ENCODE data around the gene SKP2. TPM values are rescaled to one million over a fixed set of nuclear protein-coding genes. Genes with fewer than 3 reads are reported as not detected.
"Not testable (repeated sequence)": the region's sequence is repeated elsewhere in the genome, so short reads cannot be mapped to it uniquely, and the experiment has no call there.

The SKP2 gene
- total RNA-seq, result 21.1 TPM
- 10 to 100 TPM; 13.9 to 22.8 (median 21.0) TPM for polyA plus RNA-seq

DNA sequence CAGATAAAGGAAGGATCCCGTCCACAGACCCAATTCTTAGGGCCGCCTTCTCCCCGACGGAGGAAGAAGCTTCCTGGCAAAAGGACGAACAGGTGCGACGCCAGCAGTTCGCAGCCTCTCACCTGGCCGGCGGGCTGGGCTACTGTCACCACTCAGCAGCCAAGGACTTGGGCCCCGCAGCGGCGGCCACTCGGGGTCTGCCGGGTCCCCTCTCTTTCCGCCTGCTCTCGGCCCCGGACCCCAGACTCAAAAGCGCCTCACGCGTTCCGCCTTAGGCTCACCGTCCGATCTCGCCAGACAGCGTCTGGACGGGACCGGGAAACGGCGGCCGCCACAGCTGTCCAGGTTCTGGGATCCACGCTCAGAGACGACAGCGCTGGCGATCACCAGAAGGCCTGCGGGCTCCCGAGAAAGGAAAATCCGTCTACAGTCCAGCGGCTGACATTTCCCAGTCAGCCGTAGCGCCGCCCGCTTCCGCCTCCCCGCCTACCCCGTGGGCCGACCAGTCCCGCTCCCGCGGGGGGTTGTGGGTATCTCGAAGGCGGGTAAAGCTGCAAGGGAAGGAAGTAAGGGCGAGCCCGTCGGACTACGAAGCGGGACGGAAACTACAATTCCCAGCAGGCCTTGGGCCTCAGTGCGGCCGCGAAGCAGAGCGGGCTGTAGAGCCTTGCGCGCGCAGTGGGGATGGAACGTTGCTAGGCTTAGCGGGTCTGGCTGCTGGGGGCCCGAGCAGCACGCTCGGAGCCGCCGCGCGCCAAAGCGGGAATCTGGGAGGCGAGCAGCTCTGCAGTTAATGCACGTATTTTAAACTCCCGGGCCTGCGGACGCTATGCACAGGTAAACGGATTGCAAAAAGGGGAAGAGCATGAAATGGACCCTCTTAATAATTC is at the start of gene SKP2, which contains the start of gene LMBRD2:
Gene SKP2 (plus strand): TSS at position 678 of the 890 bp plus-strand sequence. CDS start 152 bp downstream, at position 830.
Gene LMBRD2 (minus strand): TSS at position 454 of the 890 bp plus-strand sequence. CDS start 8,538 bp downstream, outside the sequence.
- Histone ChIP-seq H3K27ac (ENCODE audit: insufficient read depth, low read length, poor library complexity, severe bottlenecking) (peak within 1 kb of the TSS; percentile 77), H3K4me1 (ENCODE audit: control insufficient read depth, insufficient read depth, low read length, poor library complexity, severe bottlenecking) (peaks cover 46% of the 10 kb centered on the region), H3K9me3 (ENCODE audit: control insufficient read depth in 2 of 2, low read length in 2 of 2) (no peaks in the 10 kb centered on the region), H3K4me3 (ENCODE audit: low read depth, low read length) (peak within 1 kb of the TSS; percentile 98), H3K36me3 (ENCODE audit: control insufficient read depth, insufficient read depth, low read length) (peaks cover 14% of the 10 kb centered on the region), H3K27me3 (ENCODE audit: control insufficient read depth, insufficient read depth, low read length) (no peaks in the 10 kb centered on the region)
- H3K4me1 Mint-ChIP-seq, result peaks cover 43 to 84% (median 68%) of the 10 kb centered on the region in 4 donors
- H3K36me3 Mint-ChIP-seq, result peaks cover 27% of the 10 kb centered on the region
- H3K27me3 Mint-ChIP-seq, result no peaks in the 10 kb centered on the region
- DNase-seq (peak; percentile 96 to 98 (median 98)), ATAC-seq (ENCODE audit: low read depth in 2 of 2) (peak; percentile 99 to 100)
- no peaks in the 10 kb centered on the region for H3K9me3 Mint-ChIP-seq
- peak within 1 kb of the TSS; percentile 92 to 96 (median 93) for H3K27ac Mint-ChIP-seq
- H3K4me3 Mint-ChIP-seq, result peak within 1 kb of the TSS; percentile 95 to 98 (median 97)

DNA sequence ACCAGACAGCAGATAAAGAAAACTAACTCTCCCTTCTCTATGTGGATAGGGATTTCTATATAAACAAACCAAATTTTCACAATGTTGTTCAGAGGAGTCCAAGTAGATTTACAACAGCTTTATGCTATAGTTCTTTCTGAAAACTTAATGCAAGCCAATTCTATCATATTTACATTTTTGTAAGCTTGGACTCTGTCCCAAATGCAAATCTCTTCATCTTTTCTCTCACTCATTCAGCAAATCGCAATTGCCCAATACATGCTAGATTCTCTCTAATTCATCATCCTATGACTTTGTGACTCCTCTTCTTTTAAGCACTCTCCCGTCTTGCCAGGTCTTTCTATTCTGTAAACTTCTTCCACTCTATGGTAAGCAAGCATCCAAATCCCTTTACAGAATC is 46.1 kb upstream of the SKP2 start:
- no peak overlapping the region for H3K4me3 Mint-ChIP-seq
- Histone ChIP-seq H3K36me3 (ENCODE audit: control insufficient read depth, insufficient read depth, low read length) (peaks cover 67% of the 10 kb centered on the region), H3K4me3 (ENCODE audit: low read depth, low read length) (no peak overlapping the region), H3K27me3 (ENCODE audit: control insufficient read depth, insufficient read depth, low read length) (no peaks in the 10 kb centered on the region), H3K4me1 (ENCODE audit: control insufficient read depth, insufficient read depth, low read length, poor library complexity, severe bottlenecking) (no peaks in the 10 kb centered on the region), H3K27ac (ENCODE audit: insufficient read depth, low read length, poor library complexity, severe bottlenecking) (no peak overlapping the region), H3K9me3 (ENCODE audit: control insufficient read depth in 2 of 2, low read length in 2 of 2) (no peaks in the 10 kb centered on the region)
- ATAC-seq (ENCODE audit: low read depth in 2 of 2) (no peak), DNase-seq (no peak)
- peaks cover 47% of the 10 kb centered on the region for H3K36me3 Mint-ChIP-seq
- no peaks in the 10 kb centered on the region for H3K9me3 Mint-ChIP-seq
- H3K27ac Mint-ChIP-seq, result no peak overlapping the region
- no peaks in the 10 kb centered on the region for H3K27me3 Mint-ChIP-seq
- H3K4me1 Mint-ChIP-seq, result peaks cover 0 to 8% (median 0%) of the 10 kb centered on the region in 4 donors

DNA sequence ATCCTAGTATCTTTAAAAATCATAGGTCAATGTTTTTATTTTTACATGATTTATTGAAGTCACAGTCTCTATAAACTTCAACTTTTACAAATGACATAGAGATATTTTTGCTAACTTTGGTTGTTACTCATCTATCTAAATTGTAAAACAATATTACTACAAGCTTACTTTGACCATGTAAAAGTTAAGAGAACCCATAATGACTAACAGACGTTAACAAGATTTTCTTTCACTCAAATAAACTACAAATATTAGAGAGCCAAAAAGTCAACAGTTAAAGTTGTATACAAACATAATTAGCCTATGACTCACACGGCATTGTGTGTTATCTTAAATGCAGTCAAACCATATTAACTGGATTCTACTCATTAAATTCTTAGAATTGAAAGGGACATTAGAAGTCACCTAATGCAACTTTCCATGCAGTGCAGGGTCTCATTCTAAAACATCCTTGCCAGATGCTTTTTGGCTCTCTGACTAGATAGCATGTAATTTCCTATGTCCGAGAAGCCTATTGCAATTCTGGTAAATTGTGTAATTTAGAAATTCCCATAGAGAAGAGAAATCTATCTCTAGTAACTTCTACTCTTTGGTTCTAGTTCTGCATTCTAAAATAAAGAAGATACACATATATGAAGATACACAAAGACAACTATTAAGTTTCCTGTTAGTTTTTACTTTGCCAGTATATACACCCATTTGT is 43.0 kb upstream of the SKP2 start:
- Mint-ChIP-seq H3K36me3 (peaks cover 58% of the 10 kb centered on the region), H3K9me3 (no peaks in the 10 kb centered on the region), H3K4me1 (peaks cover 0 to 13% (median 2%) of the 10 kb centered on the region in 4 donors), H3K27ac (no peak overlapping the region), H3K4me3 (no peak overlapping the region), H3K27me3 (no peaks in the 10 kb centered on the region)
- ATAC-seq (ENCODE audit: low read depth in 2 of 2) (no peak), DNase-seq (no peak)
- H3K4me1 ChIP-seq (ENCODE audit: control insufficient read depth, insufficient read depth, low read length, poor library complexity, severe bottlenecking), result no peaks in the 10 kb centered on the region
- H3K36me3 ChIP-seq (ENCODE audit: control insufficient read depth, insufficient read depth, low read length), result peaks cover 78% of the 10 kb centered on the region
- H3K9me3 ChIP-seq (ENCODE audit: control insufficient read depth in 2 of 2, low read length in 2 of 2), result no peaks in the 10 kb centered on the region
- H3K27me3 ChIP-seq (ENCODE audit: control insufficient read depth, insufficient read depth, low read length), result no peaks in the 10 kb centered on the region
- no peak overlapping the region for H3K4me3 ChIP-seq (ENCODE audit: low read depth, low read length)
- H3K27ac ChIP-seq (ENCODE audit: insufficient read depth, low read length, poor library complexity, severe bottlenecking), result no peak overlapping the region

DNA sequence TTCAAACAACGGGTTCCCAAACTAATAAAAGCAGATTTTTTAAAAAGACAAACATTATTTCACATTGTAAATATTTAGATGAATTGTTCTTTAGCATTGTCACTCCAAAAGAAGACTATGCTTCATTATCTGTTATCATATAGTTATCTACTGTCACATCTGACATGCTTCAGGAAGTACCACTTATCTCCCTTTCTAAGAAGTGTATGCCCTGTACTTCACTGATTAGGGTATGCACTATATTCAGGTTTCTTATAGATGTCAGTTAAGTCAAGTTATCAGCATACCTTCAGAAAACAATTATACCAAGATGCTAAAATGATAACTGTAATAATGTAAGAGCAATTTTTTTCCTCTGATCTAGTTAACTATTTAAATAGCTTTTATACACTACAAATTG is 40.7 kb upstream of the SKP2 start:
- Mint-ChIP-seq H3K9me3 (no peaks in the 10 kb centered on the region), H3K27me3 (no peaks in the 10 kb centered on the region), H3K4me3 (no peak overlapping the region), H3K4me1 (peaks cover 2 to 13% (median 2%) of the 10 kb centered on the region in 4 donors), H3K27ac (no peak overlapping the region), H3K36me3 (peaks cover 60% of the 10 kb centered on the region)
- Histone ChIP-seq H3K9me3 (ENCODE audit: control insufficient read depth in 2 of 2, low read length in 2 of 2) (no peaks in the 10 kb centered on the region), H3K4me1 (ENCODE audit: control insufficient read depth, insufficient read depth, low read length, poor library complexity, severe bottlenecking) (no peaks in the 10 kb centered on the region), H3K4me3 (ENCODE audit: low read depth, low read length) (no peak overlapping the region), H3K27me3 (ENCODE audit: control insufficient read depth, insufficient read depth, low read length) (no peaks in the 10 kb centered on the region), H3K27ac (ENCODE audit: insufficient read depth, low read length, poor library complexity, severe bottlenecking) (no peak overlapping the region), H3K36me3 (ENCODE audit: control insufficient read depth, insufficient read depth, low read length) (peaks cover 68% of the 10 kb centered on the region)
- ATAC-seq (ENCODE audit: low read depth in 2 of 2) (no peak), DNase-seq (no peak)

DNA sequence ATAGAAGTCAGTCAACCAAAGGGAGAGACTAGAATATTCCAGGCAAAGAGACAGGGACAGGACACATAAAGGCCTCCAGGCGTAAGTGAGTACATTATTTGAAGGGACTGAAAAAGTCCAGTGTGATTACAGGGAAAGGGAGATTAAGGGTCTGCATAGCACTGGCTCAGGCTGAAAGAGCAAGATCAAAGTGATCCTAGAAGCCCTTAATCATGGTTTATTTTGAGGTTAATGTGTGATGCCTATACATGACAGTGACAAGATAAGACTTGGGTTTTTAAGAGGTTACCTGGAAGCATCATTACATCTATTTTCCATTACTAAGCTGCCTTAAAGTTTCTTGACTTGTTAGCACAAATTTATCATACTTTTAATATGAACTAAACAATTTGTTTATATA is 26.0 kb upstream of the SKP2 start:
- no peak overlapping the region for H3K27ac Mint-ChIP-seq
- H3K4me1 Mint-ChIP-seq, result peaks cover 9 to 26% (median 20%) of the 10 kb centered on the region in 4 donors
- no peak overlapping the region for H3K4me3 ChIP-seq (ENCODE audit: low read depth, low read length)
- no peaks in the 10 kb centered on the region for H3K4me1 ChIP-seq (ENCODE audit: control insufficient read depth, insufficient read depth, low read length, poor library complexity, severe bottlenecking)
- H3K4me3 Mint-ChIP-seq, result no peak overlapping the region
- peaks cover 53% of the 10 kb centered on the region for H3K36me3 Mint-ChIP-seq
- no peaks in the 10 kb centered on the region for H3K27me3 ChIP-seq (ENCODE audit: control insufficient read depth, insufficient read depth, low read length)
- peaks cover 0 to 12% (median 2%) of the 10 kb centered on the region in 7 donors for H3K9me3 Mint-ChIP-seq
- DNase-seq, result no peak
- ATAC-seq (ENCODE audit: low read depth in 2 of 2), result no peak
- peaks cover 43% of the 10 kb centered on the region for H3K36me3 ChIP-seq (ENCODE audit: control insufficient read depth, insufficient read depth, low read length)
- no peaks in the 10 kb centered on the region for H3K27me3 Mint-ChIP-seq
- H3K27ac ChIP-seq (ENCODE audit: insufficient read depth, low read length, poor library complexity, severe bottlenecking), result no peak overlapping the region
- peaks cover 0 to 9% of the 10 kb centered on the region in 2 experiments for H3K9me3 ChIP-seq (ENCODE audit: control insufficient read depth in 2 of 2, low read length in 2 of 2)

DNA sequence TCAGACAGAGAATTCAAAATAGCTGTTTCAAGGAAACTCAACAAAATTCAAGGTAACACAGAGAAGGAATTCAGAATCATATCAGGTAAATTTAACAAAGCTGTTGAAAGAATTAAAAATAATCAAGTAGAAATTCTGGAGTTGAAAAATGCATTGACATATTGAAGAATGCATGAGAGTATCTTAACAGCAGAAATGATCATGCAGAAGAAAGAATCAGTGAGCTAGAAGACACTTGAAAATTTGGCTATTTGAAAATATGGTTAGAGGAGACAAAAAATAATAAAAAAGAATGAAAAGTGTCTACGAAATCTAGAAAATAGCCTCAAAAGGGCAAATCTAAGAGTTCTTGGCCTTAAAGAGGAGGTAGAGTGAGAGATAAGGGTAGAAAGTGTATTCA is 23.1 kb upstream of the SKP2 start:
- H3K4me3 ChIP-seq (ENCODE audit: low read depth, low read length), result no peak overlapping the region
- H3K27me3 ChIP-seq (ENCODE audit: control insufficient read depth, insufficient read depth, low read length), result no peaks in the 10 kb centered on the region
- Mint-ChIP-seq H3K27ac (no peak overlapping the region), H3K27me3 (no peaks in the 10 kb centered on the region), H3K36me3 (peaks cover 63% of the 10 kb centered on the region), H3K4me1 (peaks cover 9 to 36% (median 31%) of the 10 kb centered on the region in 4 donors), H3K9me3 (peaks cover 0 to 12% (median 4%) of the 10 kb centered on the region in 7 donors), H3K4me3 (no peak overlapping the region)
- no peak for DNase-seq
- ATAC-seq (ENCODE audit: low read depth in 2 of 2), result no peak
- H3K4me1 ChIP-seq (ENCODE audit: control insufficient read depth, insufficient read depth, low read length, poor library complexity, severe bottlenecking), result no peaks in the 10 kb centered on the region
- no peak overlapping the region for H3K27ac ChIP-seq (ENCODE audit: insufficient read depth, low read length, poor library complexity, severe bottlenecking)
- peaks cover 0 to 9% of the 10 kb centered on the region in 2 experiments for H3K9me3 ChIP-seq (ENCODE audit: control insufficient read depth in 2 of 2, low read length in 2 of 2)
- peaks cover 27% of the 10 kb centered on the region for H3K36me3 ChIP-seq (ENCODE audit: control insufficient read depth, insufficient read depth, low read length)

DNA sequence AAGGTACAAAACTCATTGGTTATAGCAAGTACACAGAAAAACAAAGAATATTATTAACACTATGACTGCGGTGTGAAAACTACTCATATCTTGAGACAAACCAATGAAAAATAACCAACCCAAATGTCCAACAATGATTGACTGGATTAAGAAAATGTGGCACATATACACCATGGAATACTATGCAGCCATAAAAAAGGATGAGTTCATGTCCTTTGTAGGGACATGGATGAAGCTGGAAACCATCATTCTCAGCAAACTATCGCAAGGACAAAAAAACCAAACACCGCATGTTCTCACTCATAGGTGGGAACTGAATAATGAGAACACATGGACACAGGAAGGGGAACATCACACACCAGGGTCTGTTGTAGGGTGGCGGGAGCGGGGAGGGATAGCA is 22.2 kb upstream of the SKP2 start:
- not testable (repeated sequence) for DNase-seq; H3K9me3 ChIP-seq (ENCODE audit: control insufficient read depth in 2 of 2, low read length in 2 of 2); H3K27ac ChIP-seq (ENCODE audit: insufficient read depth, low read length, poor library complexity, severe bottlenecking); H3K27me3 Mint-ChIP-seq; ATAC-seq (ENCODE audit: low read depth in 2 of 2); H3K4me1 ChIP-seq (ENCODE audit: control insufficient read depth, insufficient read depth, low read length, poor library complexity, severe bottlenecking); H3K27ac Mint-ChIP-seq; H3K4me3 Mint-ChIP-seq; H3K27me3 ChIP-seq (ENCODE audit: control insufficient read depth, insufficient read depth, low read length); H3K4me3 ChIP-seq (ENCODE audit: low read depth, low read length)
- peaks cover 9 to 37% (median 34%) of the 10 kb centered on the region in 4 donors for H3K4me1 Mint-ChIP-seq
- H3K9me3 Mint-ChIP-seq, result peaks cover 0 to 12% (median 4%) of the 10 kb centered on the region in 7 donors
- H3K36me3 ChIP-seq (ENCODE audit: control insufficient read depth, insufficient read depth, low read length), result peaks cover 31% of the 10 kb centered on the region
- peaks cover 64% of the 10 kb centered on the region for H3K36me3 Mint-ChIP-seq

Data from CD4-positive, CD25-positive, alpha-beta regulatory T cell (primary cell).